ENCODE measurements around the gene C2CD2. TPM values are rescaled to one million over a fixed set of nuclear protein-coding genes. Genes with fewer than 3 reads are reported as not detected.

The C2CD2 gene
- total and polyA plus RNA-seq, 8 donors: 7.9 to 16.8 (median 11.3) TPM

DNA sequence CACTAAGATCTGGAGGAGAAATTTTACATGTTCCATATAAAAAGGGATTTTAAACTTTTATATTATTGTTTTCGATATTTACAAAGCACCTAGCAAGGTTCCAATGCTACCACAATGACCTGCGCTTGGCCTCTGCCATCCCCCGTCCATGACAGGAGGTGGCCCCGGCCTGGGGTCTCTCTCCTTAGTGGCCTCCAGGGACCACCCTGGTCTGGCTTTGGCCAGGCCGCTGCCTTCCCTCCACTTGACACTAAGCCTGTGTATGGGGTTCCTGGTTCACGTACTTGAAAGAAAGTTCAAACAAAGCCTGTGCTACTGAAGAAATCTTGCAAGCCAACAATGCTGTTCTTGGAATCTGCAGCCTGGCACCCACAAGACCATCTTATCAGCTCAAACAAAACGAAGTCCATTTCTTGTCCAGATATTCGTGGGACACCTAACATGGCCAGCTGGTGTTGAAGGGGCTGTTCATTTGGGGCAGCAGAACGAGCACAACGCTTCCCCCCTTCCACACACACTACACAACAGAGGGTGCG, 87.5 kb downstream of the C2CD2 start:
- no peak overlapping the region for H3K4me3 ChIP-seq
- intact Hi-C loops (cut with DNase I): no loop called here
- ATAC-seq (peak; percentile 9 to 74 (median 61)), FAIRE-seq (no peak), DNase-seq (peak in 1 of 6 donors; percentile 25)
- 35 to 50% methylated on average over 11 of the region's 11 CpGs for WGBS, 2 donors
- H3K4me1 ChIP-seq: peaks cover 0 to 6% (median 0%) of the 10 kb centered on the region in 3 donors
- H3K36me3 ChIP-seq: no peaks in the 10 kb centered on the region
- H3K27ac ChIP-seq: peak overlapping the region in 1 of 4 donors; percentile 31
- H3K27me3 ChIP-seq: no peaks in the 10 kb centered on the region
- TF ChIP-seq, protein P1, sequence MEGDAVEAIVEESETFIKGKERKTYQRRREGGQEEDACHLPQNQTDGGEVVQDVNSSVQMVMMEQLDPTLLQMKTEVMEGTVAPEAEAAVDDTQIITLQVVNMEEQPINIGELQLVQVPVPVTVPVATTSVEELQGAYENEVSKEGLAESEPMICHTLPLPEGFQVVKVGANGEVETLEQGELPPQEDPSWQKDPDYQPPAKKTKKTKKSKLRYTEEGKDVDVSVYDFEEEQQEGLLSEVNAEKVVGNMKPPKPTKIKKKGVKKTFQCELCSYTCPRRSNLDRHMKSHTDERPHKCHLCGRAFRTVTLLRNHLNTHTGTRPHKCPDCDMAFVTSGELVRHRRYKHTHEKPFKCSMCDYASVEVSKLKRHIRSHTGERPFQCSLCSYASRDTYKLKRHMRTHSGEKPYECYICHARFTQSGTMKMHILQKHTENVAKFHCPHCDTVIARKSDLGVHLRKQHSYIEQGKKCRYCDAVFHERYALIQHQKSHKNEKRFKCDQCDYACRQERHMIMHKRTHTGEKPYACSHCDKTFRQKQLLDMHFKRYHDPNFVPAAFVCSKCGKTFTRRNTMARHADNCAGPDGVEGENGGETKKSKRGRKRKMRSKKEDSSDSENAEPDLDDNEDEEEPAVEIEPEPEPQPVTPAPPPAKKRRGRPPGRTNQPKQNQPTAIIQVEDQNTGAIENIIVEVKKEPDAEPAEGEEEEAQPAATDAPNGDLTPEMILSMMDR (IDR thresholded peaks at IDR 0.05): no peak
- no peaks in the 10 kb centered on the region for H3K9me3 ChIP-seq

DNA sequence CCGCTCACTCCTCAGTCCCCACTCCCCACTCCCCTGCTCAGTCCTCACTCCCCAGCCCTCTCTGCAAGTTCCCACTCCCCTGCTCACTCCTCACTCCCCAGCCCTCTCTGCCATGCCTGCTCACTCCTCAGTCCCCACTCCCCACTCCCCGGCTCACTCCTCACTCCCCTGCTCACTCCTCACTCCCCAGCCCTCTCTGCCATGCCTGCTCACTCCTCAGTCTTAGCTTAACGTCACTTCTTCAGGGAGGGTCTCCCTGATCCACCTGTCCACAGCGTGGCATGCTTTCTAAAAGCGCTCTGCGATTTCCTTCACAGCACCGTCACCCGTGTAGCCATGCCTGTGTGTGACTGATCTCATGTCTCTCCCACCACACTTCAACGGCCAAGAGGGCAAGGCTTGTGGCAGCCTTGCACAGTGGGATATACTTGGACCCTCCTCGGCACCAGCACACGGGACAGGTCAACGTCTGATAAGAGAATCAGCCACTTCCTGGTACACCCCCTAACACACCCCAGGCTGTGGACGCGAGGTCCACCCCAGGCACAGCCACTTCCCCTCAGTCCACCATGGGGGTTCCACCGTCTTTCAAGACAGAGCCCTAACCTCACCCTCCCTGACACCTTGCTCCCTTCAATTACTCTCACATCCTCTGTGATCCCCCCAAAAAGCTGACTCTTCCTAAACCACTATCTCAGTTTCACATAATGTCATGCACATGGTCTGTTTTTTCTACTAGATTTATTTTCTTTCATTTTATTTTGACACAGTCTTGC, 88.6 kb downstream of the C2CD2 start:
- H3K27ac ChIP-seq: no peak overlapping the region
- H3K9me3 ChIP-seq: no peaks in the 10 kb centered on the region
- peaks cover 0 to 6% (median 0%) of the 10 kb centered on the region in 3 donors for H3K4me1 ChIP-seq
- H3K27me3 ChIP-seq: no peaks in the 10 kb centered on the region
- TF ChIP-seq, protein P1 (IDR thresholded peaks at IDR 0.05): no peak
- H3K4me3 ChIP-seq: no peak overlapping the region
- intact Hi-C loops (cut with DNase I): no loop called here
- FAIRE-seq: no peak
- no peak for DNase-seq
- ATAC-seq: no peak
- WGBS, 2 donors: 82 to 89% methylated on average over 15 of the region's 15 CpGs
- H3K36me3 ChIP-seq: no peaks in the 10 kb centered on the region

DNA sequence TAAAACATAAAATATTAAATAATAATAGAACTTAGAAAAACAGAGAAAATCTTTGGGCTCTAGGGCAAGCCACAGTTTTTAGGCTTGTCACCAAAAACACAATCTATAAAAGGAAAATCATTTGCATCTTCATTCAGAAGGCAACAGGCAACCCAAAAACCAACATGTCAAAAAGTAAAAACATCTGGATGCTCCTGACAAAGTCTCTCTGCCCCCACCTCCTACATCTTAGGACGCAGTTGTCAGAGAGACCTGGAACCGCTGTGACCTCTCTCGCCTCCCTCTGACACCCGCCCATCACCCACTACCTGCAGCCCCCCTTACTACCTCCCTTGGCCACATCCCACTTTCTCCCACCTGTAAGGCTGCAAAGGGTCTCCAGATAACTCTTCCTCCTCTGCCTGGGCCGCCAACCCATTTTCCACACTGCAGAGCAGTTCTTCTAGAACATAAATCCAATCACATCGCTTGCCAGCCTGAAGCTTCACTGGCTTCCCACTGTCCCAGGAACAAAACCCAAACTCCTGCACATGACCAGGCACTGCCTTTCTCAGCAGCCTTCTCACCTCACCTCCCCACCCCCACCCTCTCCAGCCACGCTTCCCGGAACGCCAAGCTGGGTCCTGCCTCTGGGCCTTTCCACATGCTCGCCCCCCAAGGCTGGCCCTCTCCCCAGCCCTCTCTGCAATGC, 89.4 kb downstream of the C2CD2 start:
- Histone ChIP-seq H3K36me3 (no peaks in the 10 kb centered on the region), H3K27me3 (no peaks in the 10 kb centered on the region), H3K4me1 (peaks cover 0 to 6% (median 0%) of the 10 kb centered on the region in 3 donors), H3K4me3 (no peak overlapping the region), H3K27ac (no peak overlapping the region), H3K9me3 (no peaks in the 10 kb centered on the region)
- FAIRE-seq (no peak), DNase-seq (no peak), ATAC-seq (no peak)
- intact Hi-C loops (cut with DNase I): no loop called here
- TF ChIP-seq, protein P1 (IDR thresholded peaks at IDR 0.05): no peak
- 97 to 100% methylated on average over 10 of the region's 10 CpGs for WGBS, 2 donors

DNA sequence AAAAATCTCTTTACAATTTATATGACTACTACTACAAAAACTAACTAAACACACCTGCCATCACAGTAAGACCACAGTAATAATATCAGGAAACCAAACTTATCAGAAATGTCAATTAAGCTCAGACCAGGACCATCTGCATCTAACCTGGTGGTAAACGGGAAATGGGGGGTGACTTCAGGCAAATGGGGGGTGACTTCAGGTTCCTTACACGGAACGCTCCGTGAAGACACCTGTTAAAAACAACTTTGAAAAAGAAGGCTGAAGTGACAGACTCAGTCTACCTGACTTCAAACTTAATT, 90.4 kb downstream of the C2CD2 start:
- H3K4me1 ChIP-seq: peaks cover 0 to 6% (median 0%) of the 10 kb centered on the region in 3 donors
- TF ChIP-seq, protein P1 (IDR thresholded peaks at IDR 0.05): no peak
- no peak for ATAC-seq
- DNase-seq: no peak
- H3K27ac ChIP-seq: no peak overlapping the region
- no peaks in the 10 kb centered on the region for H3K9me3 ChIP-seq
- no peak for FAIRE-seq
- 80 to 83% methylated on average over 4 of the region's 4 CpGs for WGBS, 2 donors
- no peaks in the 10 kb centered on the region for H3K27me3 ChIP-seq
- intact Hi-C loops (cut with DNase I): no loop called here
- no peaks in the 10 kb centered on the region for H3K36me3 ChIP-seq
- no peak overlapping the region for H3K4me3 ChIP-seq
